ENCODE data around the gene MYRIP. TPM values are rescaled to one million over a fixed set of nuclear protein-coding genes. Genes with fewer than 3 reads are reported as not detected.

MYRIP gene
- total and polyA plus RNA-seq, 4 donors = 0.98 to 11.7 (median 6.8) TPM

DNA sequence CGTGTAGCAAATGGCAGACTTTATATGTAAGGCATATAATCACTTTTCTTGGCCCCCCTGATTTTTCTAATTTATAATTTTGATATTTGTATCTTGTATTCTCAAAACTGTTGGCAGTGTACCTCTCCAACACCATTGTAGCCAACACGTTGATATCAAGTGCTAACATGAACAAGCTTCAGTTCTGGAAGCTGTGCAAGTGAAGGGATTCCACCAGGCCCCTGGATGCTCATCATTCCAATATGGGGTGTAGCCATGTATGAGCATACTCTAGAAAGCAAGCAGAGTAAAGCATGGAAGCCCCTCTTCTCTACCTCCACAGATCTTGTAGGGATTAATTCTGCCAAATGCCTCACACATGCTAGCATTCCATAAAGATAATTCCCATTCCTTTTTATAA, 211.3 kb downstream of the MYRIP start (continued):
- TF ChIP-seq JUND (IDR thresholded peaks at IDR 0.05) (no peak), FOXA1 (IDR thresholded peaks at IDR 0.05) (no peak), EGR1 (IDR thresholded peaks at IDR 0.05; ENCODE audit: low read depth in 2 of 2) (no peak)

GRCh38 chr3:40021338-40021737, 211.9 kb downstream of the MYRIP start:
- no peaks in the 10 kb centered on the region for H3K36me3 ChIP-seq (ENCODE audit: control insufficient read depth in 4 of 4, insufficient read depth in 3 of 4, low read depth in 1 of 4, low read length in 3 of 4)
- TF ChIP-seq EGR1 (IDR thresholded peaks at IDR 0.05; ENCODE audit: low read depth in 2 of 2) (no peak), NR2F2 (IDR thresholded peaks at IDR 0.05) (no peak), RXRA (IDR thresholded peaks at IDR 0.05) (no peak), YY1 (IDR thresholded peaks at IDR 0.05) (no peak), HNF4A (conservative IDR thresholded peaks at IDR 0.05) (no peak), RAD21 (IDR thresholded peaks at IDR 0.05) (no peak), FOXA1 (IDR thresholded peaks at IDR 0.05) (no peak), ZBTB33 (IDR thresholded peaks at IDR 0.05) (no peak), TAF1 (conservative IDR thresholded peaks at IDR 0.05) (no peak), SP1 (IDR thresholded peaks at IDR 0.05) (no peak), FOXA2 (IDR thresholded peaks at IDR 0.05) (no peak), JUND (IDR thresholded peaks at IDR 0.05) (no peak), HNF4G (IDR thresholded peaks at IDR 0.05) (no peak)
- TF ChIP-seq, protein P1, sequence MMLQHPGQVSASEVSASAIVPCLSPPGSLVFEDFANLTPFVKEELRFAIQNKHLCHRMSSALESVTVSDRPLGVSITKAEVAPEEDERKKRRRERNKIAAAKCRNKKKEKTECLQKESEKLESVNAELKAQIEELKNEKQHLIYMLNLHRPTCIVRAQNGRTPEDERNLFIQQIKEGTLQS (IDR thresholded peaks at IDR 0.05) = no peak
- TF ChIP-seq, protein P2, sequence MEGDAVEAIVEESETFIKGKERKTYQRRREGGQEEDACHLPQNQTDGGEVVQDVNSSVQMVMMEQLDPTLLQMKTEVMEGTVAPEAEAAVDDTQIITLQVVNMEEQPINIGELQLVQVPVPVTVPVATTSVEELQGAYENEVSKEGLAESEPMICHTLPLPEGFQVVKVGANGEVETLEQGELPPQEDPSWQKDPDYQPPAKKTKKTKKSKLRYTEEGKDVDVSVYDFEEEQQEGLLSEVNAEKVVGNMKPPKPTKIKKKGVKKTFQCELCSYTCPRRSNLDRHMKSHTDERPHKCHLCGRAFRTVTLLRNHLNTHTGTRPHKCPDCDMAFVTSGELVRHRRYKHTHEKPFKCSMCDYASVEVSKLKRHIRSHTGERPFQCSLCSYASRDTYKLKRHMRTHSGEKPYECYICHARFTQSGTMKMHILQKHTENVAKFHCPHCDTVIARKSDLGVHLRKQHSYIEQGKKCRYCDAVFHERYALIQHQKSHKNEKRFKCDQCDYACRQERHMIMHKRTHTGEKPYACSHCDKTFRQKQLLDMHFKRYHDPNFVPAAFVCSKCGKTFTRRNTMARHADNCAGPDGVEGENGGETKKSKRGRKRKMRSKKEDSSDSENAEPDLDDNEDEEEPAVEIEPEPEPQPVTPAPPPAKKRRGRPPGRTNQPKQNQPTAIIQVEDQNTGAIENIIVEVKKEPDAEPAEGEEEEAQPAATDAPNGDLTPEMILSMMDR (IDR thresholded peaks at IDR 0.05; ENCODE audit: low read depth, low read length, missing input control) = no peak
- TF ChIP-seq, protein P3, sequence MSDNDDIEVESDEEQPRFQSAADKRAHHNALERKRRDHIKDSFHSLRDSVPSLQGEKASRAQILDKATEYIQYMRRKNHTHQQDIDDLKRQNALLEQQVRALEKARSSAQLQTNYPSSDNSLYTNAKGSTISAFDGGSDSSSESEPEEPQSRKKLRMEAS (IDR thresholded peaks at IDR 0.05) = no peak
- H3K4me3 ChIP-seq (ENCODE audit: low read depth in 1 of 3, low read length in 3 of 3) = no peak overlapping the region
- H3K27ac ChIP-seq (ENCODE audit: low read depth in 1 of 2, low read length in 2 of 2) = no peak overlapping the region
- DNase-seq (ENCODE audit: low spot score) = no peak
- H3K4me1 ChIP-seq (ENCODE audit: control insufficient read depth in 4 of 4, insufficient read depth in 4 of 4, low read length in 3 of 4) = no peaks in the 10 kb centered on the region
- H3K9me3 ChIP-seq (ENCODE audit: control insufficient read depth in 4 of 4, low read length in 3 of 4) = no peaks in the 10 kb centered on the region
- no peak overlapping the region for H3K9ac ChIP-seq (ENCODE audit: low read depth in 1 of 2, low read length in 2 of 2)
- no peaks in the 10 kb centered on the region for H3K27me3 ChIP-seq (ENCODE audit: control insufficient read depth in 4 of 4, insufficient read depth in 4 of 4, low read length in 3 of 4)
- WGBS = 77% methylated on average over 1 of the region's 1 CpG

DNA sequence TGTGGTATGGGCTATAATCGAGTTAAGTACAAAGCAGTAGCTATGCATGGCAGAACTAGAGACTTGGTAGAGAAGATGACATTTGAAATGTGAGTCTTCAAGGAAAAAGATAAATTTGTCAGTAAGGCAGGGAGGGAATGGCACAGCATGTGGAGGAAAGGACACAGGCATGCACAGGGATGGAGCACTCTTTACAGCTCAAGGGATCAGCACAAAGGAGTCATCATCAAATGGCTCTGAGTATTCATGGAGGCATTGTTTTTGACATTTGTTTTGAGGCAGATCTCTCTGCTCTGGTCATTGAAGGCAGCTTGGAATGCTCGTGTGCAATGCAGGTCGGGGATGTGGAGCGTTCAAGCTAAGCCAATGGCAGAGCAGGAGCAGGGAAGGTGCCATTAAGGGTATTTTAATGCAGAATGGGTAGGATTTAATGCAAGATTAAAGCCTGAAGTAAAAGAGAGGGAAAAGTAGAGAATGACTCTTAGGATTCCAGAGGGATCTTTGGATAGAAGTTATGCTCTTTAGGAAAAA, 213.0 kb downstream of the MYRIP start:
- Histone ChIP-seq H3K36me3 (ENCODE audit: control insufficient read depth in 4 of 4, insufficient read depth in 3 of 4, low read depth in 1 of 4, low read length in 3 of 4) (no peaks in the 10 kb centered on the region), H3K27me3 (ENCODE audit: control insufficient read depth in 4 of 4, insufficient read depth in 4 of 4, low read length in 3 of 4) (no peaks in the 10 kb centered on the region), H3K4me1 (ENCODE audit: control insufficient read depth in 4 of 4, insufficient read depth in 4 of 4, low read length in 3 of 4) (no peaks in the 10 kb centered on the region), H3K9me3 (ENCODE audit: control insufficient read depth in 4 of 4, low read length in 3 of 4) (no peaks in the 10 kb centered on the region), H3K9ac (ENCODE audit: low read depth in 1 of 2, low read length in 2 of 2) (no peak overlapping the region), H3K27ac (ENCODE audit: low read depth in 1 of 2, low read length in 2 of 2) (no peak overlapping the region), H3K4me3 (ENCODE audit: low read depth in 1 of 3, low read length in 3 of 3) (no peak overlapping the region)
- TF ChIP-seq EGR1 (IDR thresholded peaks at IDR 0.05; ENCODE audit: low read depth in 2 of 2) (no peak), FOXA1 (IDR thresholded peaks at IDR 0.05) (no peak), RXRA (IDR thresholded peaks at IDR 0.05) (no peak), JUND (IDR thresholded peaks at IDR 0.05) (no peak), ZBTB33 (IDR thresholded peaks at IDR 0.05) (no peak), FOXA2 (IDR thresholded peaks at IDR 0.05) (no peak), TAF1 (conservative IDR thresholded peaks at IDR 0.05) (no peak), SP1 (IDR thresholded peaks at IDR 0.05) (no peak), GABPA (IDR thresholded peaks at IDR 0.05 in 1 of 2, conservative IDR thresholded peaks at IDR 0.05 in 1 of 2) (no peak), RAD21 (IDR thresholded peaks at IDR 0.05) (no peak), HNF4G (IDR thresholded peaks at IDR 0.05) (no peak)
- TF ChIP-seq, protein P1 (IDR thresholded peaks at IDR 0.05) = no peak
- DNase-seq (ENCODE audit: low spot score) = no peak
- 89% methylated on average over 4 of the region's 4 CpGs for WGBS

Data from liver (tissue), 9 donors.